Activated CD8-positive, alpha-beta T cell treated with anti-CD3 and anti-CD28 coated beads, Interleukin-2, amount 10 ng/mL, durations not matched to agents 7 days and 5 days (primary cell): ENCODE measurements around the gene EZH1. TPM values are rescaled to one million over a fixed set of nuclear protein-coding genes. Genes with fewer than 3 reads are reported as not detected.
"Not testable (repeated sequence)": the region's sequence is repeated elsewhere in the genome, so short reads cannot be mapped to it uniquely, and the experiment has no call there.

Source experiments
- ATAC-seq: fragments of 150-1000 bp; cut with Tn5 transposase; one replicate; pipeline ENCODE4 v1.10.0; 2021; ENCODE audit warnings: moderate library complexity
- CTCF ChIA-PET: fragments of 350-600 bp; sonication (Branson Sonifier 250); formaldehyde crosslinking; loops from one replicate; lab custom pipeline; 2021; ENCODE audit warnings: antibody characterized with exemption; lab: Charles Lee
- POLR2A ChIA-PET: fragments of 350-600 bp; sonication (Branson Sonifier 250); formaldehyde crosslinking; loops from one replicate; lab custom pipeline; 2021; ENCODE audit warnings: antibody characterized with exemption; lab: Charles Lee
- DNase-seq: peaks from one replicate; pipeline ENCODE4 v3.0.0-alpha.2; 2020
- H3K27ac Mint-ChIP-seq: one replicate; pipeline ENCODE4 v1.8.0; 2021; ENCODE audit warnings: mild to moderate bottlenecking, mixed read lengths
- H3K27me3 Mint-ChIP-seq: one replicate; pipeline ENCODE4 v1.8.0; 2021; ENCODE audit warnings: low read depth, mixed read lengths
- H3K36me3 Mint-ChIP-seq: one replicate; pipeline ENCODE4 v1.8.0; 2021; ENCODE audit warnings: low read depth, mixed read lengths
- H3K4me1 Mint-ChIP-seq: one replicate; pipeline ENCODE4 v1.8.0; 2021; ENCODE audit warnings: low read depth, mixed read lengths
- H3K4me3 Mint-ChIP-seq: one replicate; pipeline ENCODE4 v1.8.0; 2021; ENCODE audit warnings: mild to moderate bottlenecking, mixed read lengths
- H3K9me3 Mint-ChIP-seq: one replicate; pipeline ENCODE4 v1.8.0; 2022; ENCODE audit warnings: mixed read lengths; ENCODE audit not compliant: insufficient read depth
- total RNA-seq, 2 experiments: library from RNA; stranded (reverse); gene quantifications; one replicate each; pipeline ENCODE4 v1.2.3, GENCODE V29; 2021

Gene EZH1
- total RNA-seq, 2 experiments from 2014 or later, result 32.4 to 37.7 TPM

- POLR2A ChIA-PET, result interaction anchor here (0.5 to 1.3 kb wide), 3 partner anchors 8 to 171 kb away, joined by 3 to 6 read pairs (median 3); partner anchors contain the start of genes TUBG1 and VPS25
- Mint-ChIP-seq H3K9me3 (no peaks in the 10 kb centered on the region), H3K36me3 (peaks cover 22% of the 10 kb centered on the region), H3K27me3 (peaks cover 46% of the 10 kb centered on the region), H3K27ac (no peak overlapping the region), H3K4me1 (peaks cover 7% of the 10 kb centered on the region), H3K4me3 (no peak overlapping the region)
- DNase-seq (no peak), ATAC-seq (peak; percentile 13)
- CTCF ChIA-PET, result interaction anchor here (1.6 to 2.2 kb wide), 2 partner anchors 18 to 100 kb away, joined by 3 to 9 read pairs; no protein-coding TSS in a partner anchor
These were observed 36.2 kb upstream of the EZH1 start for GRCh38 chr17:42780851-42781638.

GRCh38 chr17:42779936-42780850 is 35.4 kb upstream of the EZH1 start, which contains the start of gene WNK4:
WNK4 (plus strand) TSS chr17:42780610; CDS start chr17:42780699, 89 bp downstream.
- ATAC-seq (peak; percentile 24), DNase-seq (no peak)
- peaks cover 37% of the 10 kb centered on the region for H3K27me3 Mint-ChIP-seq
- peaks cover 11% of the 10 kb centered on the region for H3K4me1 Mint-ChIP-seq
- no peak within 1 kb of the TSS for H3K27ac Mint-ChIP-seq
- H3K4me3 Mint-ChIP-seq, result no peak within 1 kb of the TSS
- peaks cover 30% of the 10 kb centered on the region for H3K36me3 Mint-ChIP-seq
- H3K9me3 Mint-ChIP-seq, result no peaks in the 10 kb centered on the region
- POLR2A ChIA-PET, result no interaction called here
- CTCF ChIA-PET, result interaction anchor here (1.6 to 2.2 kb wide), 2 partner anchors 17 to 99 kb away, joined by 3 to 9 read pairs; no protein-coding TSS in a partner anchor

- Mint-ChIP-seq H3K9me3 (no peaks in the 10 kb centered on the region), H3K27ac (no peak overlapping the region), H3K4me1 (peaks cover 18% of the 10 kb centered on the region), H3K36me3 (peaks cover 33% of the 10 kb centered on the region), H3K4me3 (no peak overlapping the region), H3K27me3 (peaks cover 30% of the 10 kb centered on the region)
- CTCF ChIA-PET, result interaction anchor here (2.2 kb wide), 1 partner anchor 16 kb away, joined by 9 read pairs; no protein-coding TSS in a partner anchor
- ATAC-seq, result no peak
- POLR2A ChIA-PET, result no interaction called here
- DNase-seq, result no peak
These were observed 34.6 kb upstream of the EZH1 start for GRCh38 chr17:42779304-42779935.

GRCh38 chr17:42778570-42778969 is 33.7 kb upstream of the EZH1 start:
- Mint-ChIP-seq H3K9me3 (no peaks in the 10 kb centered on the region), H3K27me3 (peaks cover 22% of the 10 kb centered on the region), H3K36me3 (peaks cover 39% of the 10 kb centered on the region), H3K27ac (no peak overlapping the region), H3K4me1 (peaks cover 26% of the 10 kb centered on the region), H3K4me3 (no peak overlapping the region)
- DNase-seq (no peak), ATAC-seq (no peak)
- ChIA-PET POLR2A (no interaction called here), CTCF (no interaction called here)

GRCh38 chr17:42775534-42776098 is 30.8 kb upstream of the EZH1 start:
- DNase-seq (no peak), ATAC-seq (no peak)
- no peaks in the 10 kb centered on the region for H3K9me3 Mint-ChIP-seq
- H3K4me1 Mint-ChIP-seq, result peaks cover 40% of the 10 kb centered on the region
- POLR2A ChIA-PET, result no interaction called here
- CTCF ChIA-PET, result no interaction called here
- H3K4me3 Mint-ChIP-seq, result peak overlapping the region; percentile 31
- H3K27me3 Mint-ChIP-seq, result no peaks in the 10 kb centered on the region
- H3K27ac Mint-ChIP-seq, result no peak overlapping the region
- peaks cover 41% of the 10 kb centered on the region for H3K36me3 Mint-ChIP-seq

GRCh38 chr17:42774066-42774745 is 29.4 kb upstream of the EZH1 start:
- Mint-ChIP-seq H3K27me3 (no peaks in the 10 kb centered on the region), H3K9me3 (no peaks in the 10 kb centered on the region), H3K36me3 (peaks cover 35% of the 10 kb centered on the region), H3K27ac (peak overlapping the region; percentile 99), H3K4me3 (peak overlapping the region; percentile 99), H3K4me1 (peaks cover 34% of the 10 kb centered on the region)
- POLR2A ChIA-PET, result interaction anchor here (0.7 to 2.5 kb wide), 16 partner anchors 8 to 586 kb away, joined by 3 to 21 read pairs (median 5); partner anchors contain the start of genes BECN1, CNTD1, COA3 and MLX
- ATAC-seq (no peak), DNase-seq (no peak)
- CTCF ChIA-PET, result interaction anchor here (1.0 to 3.5 kb wide), 8 partner anchors 11 to 224 kb away, joined by 3 to 36 read pairs (median 6); partner anchors contain the start of genes BECN1, PSMC3IP, RETREG3 and RPL27

GRCh38 chr17:42773290-42774035 is 28.6 kb upstream of the EZH1 start, which contains the start of gene VPS25:
VPS25 (plus strand) TSS chr17:42773449; CDS start chr17:42773476, 27 bp downstream.
- CTCF ChIA-PET, result interaction anchor here (1.0 to 3.5 kb wide), 9 partner anchors 10 to 225 kb away, joined by 3 to 36 read pairs (median 6); partner anchors contain the start of genes BECN1, PSMC3IP, RETREG3 and RPL27
- peak within 1 kb of the TSS; percentile 99 for H3K27ac Mint-ChIP-seq
- peaks cover 34% of the 10 kb centered on the region for H3K4me1 Mint-ChIP-seq
- DNase-seq (peak; percentile 82), ATAC-seq (peak; percentile 97)
- peaks cover 29% of the 10 kb centered on the region for H3K36me3 Mint-ChIP-seq
- no peaks in the 10 kb centered on the region for H3K9me3 Mint-ChIP-seq
- H3K27me3 Mint-ChIP-seq, result peaks cover 2% of the 10 kb centered on the region
- peak within 1 kb of the TSS; percentile 99 for H3K4me3 Mint-ChIP-seq
- POLR2A ChIA-PET, result interaction anchor here (0.7 to 2.5 kb wide), 18 partner anchors 9 to 587 kb away, joined by 3 to 21 read pairs (median 5); partner anchors contain the start of genes BECN1, CNTD1, COA3 and MLX

- Mint-ChIP-seq H3K9me3 (no peaks in the 10 kb centered on the region), H3K4me1 (peaks cover 34% of the 10 kb centered on the region), H3K27me3 (peaks cover 5% of the 10 kb centered on the region), H3K27ac (peak overlapping the region; percentile 99), H3K36me3 (peaks cover 25% of the 10 kb centered on the region), H3K4me3 (peak overlapping the region; percentile 99)
- CTCF ChIA-PET, result interaction anchor here (0.9 to 3.5 kb wide), 8 partner anchors 10 to 225 kb away, joined by 3 to 36 read pairs (median 6); partner anchors contain the start of genes BECN1, PSMC3IP, RETREG3 and RPL27
- ATAC-seq, result no peak
- POLR2A ChIA-PET, result interaction anchor here (0.9 to 2.5 kb wide), 12 partner anchors 9 to 588 kb away, joined by 3 to 21 read pairs (median 6); partner anchors contain the start of genes CNTD1, COA3, RAMP2 and RETREG3
- DNase-seq, result no peak
These were observed 28.1 kb upstream of the EZH1 start for GRCh38 chr17:42772945-42773289.

- POLR2A ChIA-PET, H3K4me3 Mint-ChIP-seq: not testable (repeated sequence)
- CTCF ChIA-PET, result interaction anchor here (0.6 to 0.9 kb wide), 2 partner anchors 38 to 191 kb away, joined by 3 to 6 read pairs; no protein-coding TSS in a partner anchor
These were observed 25.1 kb upstream of the EZH1 start for GRCh38 chr17:42769964-42770363.

More at GRCh38 chr17:42769964-42770363, 25.1 kb upstream of the EZH1 start:
- H3K27ac Mint-ChIP-seq, DNase-seq, H3K9me3 Mint-ChIP-seq, ATAC-seq: not testable (repeated sequence)
- peaks cover 10% of the 10 kb centered on the region for H3K36me3 Mint-ChIP-seq
- peaks cover 14% of the 10 kb centered on the region for H3K27me3 Mint-ChIP-seq
- H3K4me1 Mint-ChIP-seq, result peaks cover 27% of the 10 kb centered on the region
